Choroid plexus epithelial cell (primary cell): Measurements from ENCODE around the gene TPMT.

Source experiments
- DNase-seq: peaks from one replicate; pipeline ENCODE4 v3.0.0-alpha.2; 2010; ENCODE audit warnings: low read depth
- H3K4me3 ChIP-seq: 2 replicates; pipeline ENCODE4 v1.5.1; 2011; ENCODE audit warnings: low read depth, mild to moderate bottlenecking, control low read depth, low read length, moderate library complexity
- TF ChIP-seq, protein P1 (sequence below): conservative IDR thresholded peaks from 2 replicates; pipeline ENCODE4 v1.5.1; 2011; ENCODE audit warnings: low read depth, mild to moderate bottlenecking, control low read depth, inconsistent platforms, low read length, moderate library complexity

The TPMT gene

DNA sequence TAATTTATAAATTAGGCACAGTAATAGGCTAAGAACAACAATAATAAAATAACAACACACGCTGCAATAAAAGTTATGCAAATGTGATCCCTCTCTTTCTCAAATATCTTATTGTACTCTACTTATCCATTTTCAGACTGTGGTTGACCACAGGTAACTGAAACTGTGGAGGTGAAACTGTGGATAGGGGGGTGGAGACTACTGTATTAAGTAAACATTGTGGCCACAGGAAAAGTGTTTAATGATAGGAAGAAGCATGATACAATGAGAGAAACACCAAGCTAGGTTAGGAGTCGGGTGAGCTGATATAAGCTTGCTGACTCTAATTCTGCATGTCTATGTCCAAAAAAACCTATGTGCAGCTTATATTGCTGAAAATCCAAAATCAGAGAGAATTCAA, 55.4 kb downstream of the TPMT start:
- DNase-seq = no peak
- TF ChIP-seq, protein P1, sequence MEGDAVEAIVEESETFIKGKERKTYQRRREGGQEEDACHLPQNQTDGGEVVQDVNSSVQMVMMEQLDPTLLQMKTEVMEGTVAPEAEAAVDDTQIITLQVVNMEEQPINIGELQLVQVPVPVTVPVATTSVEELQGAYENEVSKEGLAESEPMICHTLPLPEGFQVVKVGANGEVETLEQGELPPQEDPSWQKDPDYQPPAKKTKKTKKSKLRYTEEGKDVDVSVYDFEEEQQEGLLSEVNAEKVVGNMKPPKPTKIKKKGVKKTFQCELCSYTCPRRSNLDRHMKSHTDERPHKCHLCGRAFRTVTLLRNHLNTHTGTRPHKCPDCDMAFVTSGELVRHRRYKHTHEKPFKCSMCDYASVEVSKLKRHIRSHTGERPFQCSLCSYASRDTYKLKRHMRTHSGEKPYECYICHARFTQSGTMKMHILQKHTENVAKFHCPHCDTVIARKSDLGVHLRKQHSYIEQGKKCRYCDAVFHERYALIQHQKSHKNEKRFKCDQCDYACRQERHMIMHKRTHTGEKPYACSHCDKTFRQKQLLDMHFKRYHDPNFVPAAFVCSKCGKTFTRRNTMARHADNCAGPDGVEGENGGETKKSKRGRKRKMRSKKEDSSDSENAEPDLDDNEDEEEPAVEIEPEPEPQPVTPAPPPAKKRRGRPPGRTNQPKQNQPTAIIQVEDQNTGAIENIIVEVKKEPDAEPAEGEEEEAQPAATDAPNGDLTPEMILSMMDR = no peak
- no peak overlapping the region for H3K4me3 ChIP-seq

DNA sequence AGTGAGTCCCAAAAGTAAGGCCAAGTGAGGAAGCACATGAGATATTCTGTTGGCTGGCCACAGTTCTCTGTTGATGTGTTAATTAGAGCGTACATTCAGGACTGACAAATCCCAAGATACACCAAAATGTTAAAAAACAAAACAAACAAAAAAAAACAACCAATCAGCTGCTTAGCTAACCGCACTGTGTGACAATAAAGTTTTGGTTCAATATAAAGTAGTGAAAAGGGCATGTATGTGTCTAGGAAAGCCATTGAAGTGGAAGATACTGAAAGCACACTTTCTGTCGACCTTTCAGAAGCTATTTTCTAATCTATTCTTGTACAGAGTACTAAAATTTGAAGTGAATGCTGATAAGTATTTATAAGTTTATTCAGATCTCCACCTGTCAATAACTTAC, 58.5 kb downstream of the TPMT start:
- no peak for DNase-seq
- TF ChIP-seq, protein P1 = no peak
- no peak overlapping the region for H3K4me3 ChIP-seq

DNA sequence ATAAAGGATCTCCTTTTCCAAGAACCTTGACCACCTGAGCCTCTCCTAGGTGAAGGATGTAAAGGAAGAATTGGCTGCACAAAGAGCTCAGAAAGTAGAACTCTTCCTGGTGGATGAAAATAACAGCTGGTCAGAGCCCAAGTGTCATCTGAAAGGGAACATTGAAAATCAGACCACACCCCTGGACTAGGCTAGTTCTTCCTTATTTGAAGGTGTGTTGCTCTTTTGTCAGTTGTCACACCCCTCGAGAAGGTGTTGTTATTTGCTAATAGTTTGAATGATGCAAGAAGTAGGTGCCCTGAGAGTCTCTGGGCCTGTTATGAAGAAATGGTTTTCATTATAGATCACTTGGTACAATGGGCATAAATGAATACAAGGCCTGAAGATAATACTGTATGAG, 63.5 kb downstream of the TPMT start:
- H3K4me3 ChIP-seq = no peak overlapping the region
- no peak for DNase-seq
- TF ChIP-seq, protein P1 = no peak

DNA sequence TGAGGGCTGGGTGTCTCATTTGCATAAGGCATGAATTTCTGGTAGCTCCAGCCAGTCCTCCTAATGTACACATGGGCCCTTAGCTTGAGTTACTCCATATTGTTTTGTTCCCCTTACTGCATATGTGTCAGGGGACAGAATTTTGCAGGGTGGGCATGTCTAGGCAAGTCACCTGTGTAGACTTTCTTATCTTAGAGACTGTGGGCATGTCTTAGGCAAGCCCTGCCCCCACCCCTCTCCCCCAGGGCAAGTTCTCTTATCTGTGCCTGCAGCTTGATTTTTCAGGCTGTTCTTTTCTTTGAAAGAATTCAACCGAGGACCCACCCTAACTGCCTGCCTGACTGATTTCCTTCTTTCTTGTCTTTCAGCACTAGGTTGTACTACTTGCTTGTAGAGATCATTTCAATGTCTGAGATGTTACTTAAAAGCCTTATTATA, 64.5 kb downstream of the TPMT start:
- TF ChIP-seq, protein P1 = no peak
- H3K4me3 ChIP-seq = no peak overlapping the region
- DNase-seq = no peak

DNA sequence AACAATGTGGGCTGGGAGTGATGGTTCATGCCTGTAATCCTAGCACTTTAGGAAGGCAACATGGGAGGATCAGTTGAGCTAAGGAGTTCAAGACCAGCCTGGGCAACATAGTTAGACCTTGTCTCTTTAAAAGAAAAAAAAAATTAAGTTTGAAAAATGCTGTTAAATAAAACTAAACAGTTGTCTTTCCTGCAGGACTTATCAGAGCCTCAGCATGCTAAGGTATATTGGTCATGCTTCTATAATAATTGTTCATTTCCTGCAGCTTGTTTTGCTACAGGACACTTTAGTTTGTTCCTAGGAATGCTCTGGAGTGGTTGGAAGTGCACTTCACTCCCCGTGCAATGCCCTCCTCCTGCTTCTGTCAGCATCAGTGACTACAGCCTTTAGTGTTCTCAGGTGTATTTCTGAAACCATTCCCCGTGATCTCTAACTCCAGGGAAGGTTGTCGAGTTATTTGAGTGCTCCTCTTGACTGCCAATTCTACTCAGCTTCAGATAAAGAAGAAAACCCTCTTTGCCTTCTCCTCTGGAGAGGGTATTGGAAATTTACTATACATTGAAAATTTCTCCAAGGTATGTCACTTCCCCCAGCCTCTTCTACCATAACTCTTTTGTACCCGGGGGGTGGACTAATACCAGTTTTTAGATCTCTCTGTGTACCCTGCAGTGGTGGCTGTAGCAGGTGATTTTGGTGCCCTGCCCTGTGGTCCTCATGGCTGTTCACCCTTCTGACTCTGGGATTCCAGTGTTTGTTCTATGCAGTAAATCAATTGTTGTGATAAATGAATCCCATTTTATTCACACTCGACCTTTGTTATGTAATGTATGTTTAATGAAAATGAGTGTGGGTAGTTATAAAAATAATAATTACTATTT, 66.2 kb downstream of the TPMT start:
- TF ChIP-seq, protein P1 = no peak
- no peak for DNase-seq
- H3K4me3 ChIP-seq = no peak overlapping the region

DNA sequence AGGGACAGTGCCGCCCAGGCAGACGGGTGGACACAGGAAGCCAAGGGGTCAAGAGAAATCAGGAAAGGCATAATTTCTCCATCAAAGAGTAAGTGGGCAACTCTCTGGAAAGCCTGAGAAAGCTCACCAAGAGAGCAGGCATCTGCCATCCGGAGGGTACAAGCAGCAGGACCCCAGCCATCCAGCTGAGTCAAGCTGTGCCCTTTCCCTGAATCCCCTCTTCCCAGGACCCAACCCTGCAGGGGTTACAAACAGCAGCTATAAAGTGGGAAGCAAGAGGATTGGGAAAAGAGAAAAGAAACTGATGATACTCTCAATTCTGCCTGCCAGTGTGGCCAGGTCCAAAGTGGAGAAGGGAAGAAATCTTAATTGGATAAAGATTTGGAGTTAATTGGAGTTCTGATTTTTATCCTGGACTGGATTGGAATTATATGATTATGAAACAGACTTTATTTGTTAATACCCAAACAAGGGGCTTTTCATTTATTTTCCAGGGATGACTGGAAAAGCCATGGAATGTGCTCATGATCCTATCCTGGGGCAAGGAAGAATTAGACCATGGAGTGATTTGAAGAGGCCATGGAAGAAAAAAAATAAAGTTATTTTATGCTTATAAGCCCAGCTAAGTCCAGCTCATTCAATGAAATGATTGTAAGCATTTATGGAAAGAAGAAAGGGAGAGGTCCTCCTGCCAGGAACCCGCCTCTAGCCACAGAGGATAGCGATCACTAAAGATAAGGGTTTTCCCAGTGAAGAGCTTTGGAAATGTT, 67.3 kb downstream of the TPMT start:
- TF ChIP-seq, protein P1 = no peak
- no peak overlapping the region for H3K4me3 ChIP-seq
- no peak for DNase-seq
